IPS-20b (cell line): ENCODE data around the gene SDR42E2.
"Not testable (repeated sequence)": the region's sequence is repeated elsewhere in the genome, so short reads cannot be mapped to it uniquely, and the experiment has no call there.

Experiments
- H3K27ac ChIP-seq: one replicate; pipeline ENCODE4 v1.5.1; 2013; ENCODE audit warnings: low read length
- H3K27me3 ChIP-seq: 2 replicates; pipeline ENCODE4 v1.6.1; 2013; ENCODE audit warnings: mild to moderate bottlenecking, low read length, inconsistent platforms; ENCODE audit not compliant: insufficient read depth
- H3K36me3 ChIP-seq: 2 replicates; pipeline ENCODE4 v1.6.1; 2013; ENCODE audit warnings: low read depth, mild to moderate bottlenecking, inconsistent platforms, low read length, moderate library complexity; ENCODE audit not compliant: insufficient read depth
- H3K4me1 ChIP-seq: 2 replicates; pipeline ENCODE4 v1.6.1; 2013; ENCODE audit warnings: mild to moderate bottlenecking, control low read depth, inconsistent platforms, low read length, moderate library complexity; ENCODE audit not compliant: insufficient read depth
- H3K4me3 ChIP-seq: 2 replicates; pipeline ENCODE4 v1.5.1; 2013; ENCODE audit warnings: mild to moderate bottlenecking, low read length, inconsistent platforms
- H3K9ac ChIP-seq: 2 replicates; pipeline ENCODE4 v1.6.1; 2013; ENCODE audit warnings: low read depth, mild to moderate bottlenecking, inconsistent platforms, low read length, moderate library complexity
- H3K9me3 ChIP-seq: 2 replicates; pipeline ENCODE4 v1.6.1; 2013; ENCODE audit warnings: mild to moderate bottlenecking, low read depth, low read length, inconsistent platforms; ENCODE audit not compliant: insufficient read depth

The SDR42E2 gene

DNA sequence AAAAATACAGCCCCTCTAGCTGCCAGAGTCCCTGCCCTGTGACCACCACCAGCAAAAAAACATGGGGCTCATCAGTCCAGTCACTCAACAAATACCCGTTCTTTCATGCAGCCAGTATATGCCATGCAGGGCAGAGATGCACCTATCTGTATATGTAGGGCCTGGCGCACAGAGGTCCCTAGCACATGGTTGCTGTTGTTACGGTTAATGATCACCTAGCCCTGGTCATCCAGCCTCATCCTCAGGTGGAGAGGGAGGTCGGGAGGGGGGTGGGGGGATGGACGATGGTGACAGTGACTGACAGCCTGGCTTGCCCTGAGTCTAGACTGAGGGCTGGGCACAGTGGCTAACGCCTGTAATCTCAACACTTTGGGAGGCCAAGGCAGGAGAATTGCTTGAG is 1.5 kb downstream of the SDR42E2 start:
- Histone ChIP-seq H3K9me3 (no peaks in the 10 kb centered on the region), H3K9ac (no peak overlapping the region), H3K27me3 (peaks cover 44% of the 10 kb centered on the region), H3K4me3 (no peak overlapping the region), H3K36me3 (no peaks in the 10 kb centered on the region), H3K27ac (no peak overlapping the region), H3K4me1 (no peaks in the 10 kb centered on the region)

DNA sequence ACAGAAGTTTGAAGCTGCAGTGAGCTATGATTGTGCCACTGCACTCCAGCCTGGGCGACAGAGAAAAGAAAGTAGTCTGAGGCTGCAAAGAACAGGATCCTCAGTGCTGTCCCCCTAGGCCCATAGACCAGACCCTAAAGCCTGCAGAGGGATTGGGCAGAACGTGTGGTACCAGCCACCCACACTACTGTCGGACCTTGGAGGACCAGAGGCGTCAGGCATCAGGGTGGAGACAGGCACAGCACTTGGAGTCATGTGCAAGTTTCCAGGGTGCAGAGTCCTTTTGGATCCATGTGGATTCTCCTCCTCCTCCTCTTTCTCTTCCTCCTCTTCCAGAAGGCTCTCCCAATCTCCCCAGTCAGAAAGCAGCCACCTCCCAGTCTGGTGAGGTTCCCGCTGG is 2.2 kb downstream of the SDR42E2 start:
- Histone ChIP-seq H3K27me3 (peaks cover 44% of the 10 kb centered on the region), H3K9me3 (no peaks in the 10 kb centered on the region), H3K36me3 (no peaks in the 10 kb centered on the region), H3K9ac (no peak overlapping the region), H3K4me1 (no peaks in the 10 kb centered on the region), H3K27ac (no peak overlapping the region), H3K4me3 (no peak overlapping the region)

DNA sequence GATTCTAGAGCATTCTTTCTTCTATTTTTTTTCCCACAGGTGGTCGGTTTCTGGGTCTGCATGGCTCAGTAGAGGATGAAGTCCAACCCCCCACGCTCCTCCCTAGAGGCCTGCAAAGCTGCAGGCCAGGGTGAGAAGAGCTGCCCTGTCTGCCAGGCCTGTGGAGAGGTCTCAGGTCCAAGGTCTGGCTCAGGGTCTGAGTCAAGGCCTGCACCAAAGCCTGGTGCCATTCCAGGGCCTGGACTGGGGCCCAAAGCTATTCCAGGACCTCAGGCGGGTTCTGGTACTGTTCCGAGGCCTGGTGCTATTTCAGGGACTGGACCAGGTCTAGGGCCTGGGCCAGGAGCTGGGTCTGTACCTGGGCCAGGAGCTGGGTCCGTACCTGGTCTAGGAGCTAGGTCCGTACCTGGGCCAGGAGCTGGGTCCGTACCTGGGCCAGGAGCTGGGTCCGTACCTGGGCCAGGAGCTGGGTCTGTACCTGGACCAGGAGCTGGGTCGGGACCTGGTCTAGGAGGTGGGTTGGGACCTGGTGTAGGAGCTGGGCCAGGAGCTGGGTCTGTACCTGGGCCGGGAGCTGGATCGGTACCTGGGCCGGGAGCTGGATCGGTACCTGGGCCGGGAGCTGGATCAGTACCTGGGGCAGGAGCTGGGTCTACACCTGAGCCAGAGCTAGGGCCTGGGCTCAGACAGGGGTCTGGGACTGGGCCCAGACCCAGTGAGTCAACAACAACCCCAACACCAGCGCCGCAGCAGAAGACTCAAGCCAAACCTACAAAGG is 3.4 kb downstream of the SDR42E2 start:
- Histone ChIP-seq H3K4me1 (no peaks in the 10 kb centered on the region), H3K9me3 (no peaks in the 10 kb centered on the region), H3K36me3 (no peaks in the 10 kb centered on the region), H3K27ac (no peak overlapping the region), H3K27me3 (peaks cover 32% of the 10 kb centered on the region), H3K9ac (no peak overlapping the region), H3K4me3 (no peak overlapping the region)

DNA sequence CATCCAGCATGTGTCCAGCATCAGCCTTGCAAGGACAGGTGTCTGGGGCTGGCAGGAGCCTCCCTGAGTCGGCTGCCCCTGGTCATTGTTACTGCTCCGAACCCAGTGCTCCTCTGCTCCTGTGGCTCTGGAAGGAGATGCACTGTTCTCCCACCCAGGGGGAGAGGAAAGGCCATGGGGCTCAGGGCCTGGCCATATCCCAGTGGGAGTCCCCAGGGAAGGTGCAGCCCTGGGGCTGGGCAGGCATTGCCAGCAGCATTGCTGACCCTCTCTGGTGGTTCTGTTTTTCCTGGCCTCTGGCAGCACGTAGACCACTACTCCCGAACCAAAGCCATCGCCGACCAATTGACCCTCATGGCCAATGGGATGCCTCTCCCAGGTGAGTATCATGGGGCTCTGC is 9.6 kb downstream of the SDR42E2 start:
- no peaks in the 10 kb centered on the region for H3K27me3 ChIP-seq
- H3K9ac ChIP-seq = no peak overlapping the region
- no peak overlapping the region for H3K27ac ChIP-seq
- H3K4me3 ChIP-seq = no peak overlapping the region
- no peaks in the 10 kb centered on the region for H3K4me1 ChIP-seq
- no peaks in the 10 kb centered on the region for H3K9me3 ChIP-seq
- H3K36me3 ChIP-seq = no peaks in the 10 kb centered on the region

DNA sequence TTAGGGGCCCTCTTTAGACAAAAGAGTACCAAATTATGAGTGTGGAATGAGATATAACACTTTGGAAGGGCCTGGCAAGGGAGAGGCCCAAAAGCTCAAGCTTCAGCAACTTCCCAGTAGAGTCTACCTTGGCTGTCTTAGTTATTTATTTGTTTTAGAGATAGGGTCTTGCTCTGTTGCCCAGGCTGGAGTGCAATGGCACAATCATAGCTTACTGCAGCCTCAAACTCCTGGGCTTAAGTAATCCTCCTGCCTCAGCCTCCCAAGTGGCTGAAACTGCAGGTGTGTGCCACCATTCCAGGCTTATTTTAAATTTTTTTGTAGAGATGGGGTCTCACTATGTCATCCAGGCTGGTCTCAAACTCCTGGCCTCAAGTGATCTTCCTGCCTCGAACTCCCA is 10.3 kb downstream of the SDR42E2 start:
- not testable (repeated sequence) for H3K27me3 ChIP-seq, H3K4me1 ChIP-seq, H3K9ac ChIP-seq, H3K27ac ChIP-seq, H3K9me3 ChIP-seq, H3K36me3 ChIP-seq, H3K4me3 ChIP-seq

DNA sequence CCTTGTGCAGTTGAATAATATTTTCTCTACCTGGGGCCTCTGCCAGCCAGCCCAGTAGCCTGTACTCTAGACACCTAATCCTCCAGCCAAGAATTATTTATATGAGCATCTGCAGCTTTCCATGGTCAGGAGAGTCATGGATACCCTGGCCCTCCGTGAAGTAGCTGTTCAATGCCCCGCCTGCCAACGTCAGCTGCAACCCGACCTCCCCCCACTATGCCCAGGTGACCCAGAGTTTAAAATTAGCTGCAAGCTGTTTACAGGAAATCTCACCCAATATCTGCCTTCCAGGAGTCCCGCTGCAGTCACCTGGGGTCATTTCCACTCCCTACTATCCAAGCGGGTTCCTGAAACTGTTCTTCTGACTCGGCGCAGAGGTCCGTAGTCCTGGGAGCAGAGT is 12.3 kb downstream of the SDR42E2 start:
- no peaks in the 10 kb centered on the region for H3K4me1 ChIP-seq
- H3K9me3 ChIP-seq = no peaks in the 10 kb centered on the region
- H3K27ac ChIP-seq = no peak overlapping the region
- H3K4me3 ChIP-seq = no peak overlapping the region
- H3K36me3 ChIP-seq = no peaks in the 10 kb centered on the region
- no peak overlapping the region for H3K9ac ChIP-seq
- no peaks in the 10 kb centered on the region for H3K27me3 ChIP-seq

DNA sequence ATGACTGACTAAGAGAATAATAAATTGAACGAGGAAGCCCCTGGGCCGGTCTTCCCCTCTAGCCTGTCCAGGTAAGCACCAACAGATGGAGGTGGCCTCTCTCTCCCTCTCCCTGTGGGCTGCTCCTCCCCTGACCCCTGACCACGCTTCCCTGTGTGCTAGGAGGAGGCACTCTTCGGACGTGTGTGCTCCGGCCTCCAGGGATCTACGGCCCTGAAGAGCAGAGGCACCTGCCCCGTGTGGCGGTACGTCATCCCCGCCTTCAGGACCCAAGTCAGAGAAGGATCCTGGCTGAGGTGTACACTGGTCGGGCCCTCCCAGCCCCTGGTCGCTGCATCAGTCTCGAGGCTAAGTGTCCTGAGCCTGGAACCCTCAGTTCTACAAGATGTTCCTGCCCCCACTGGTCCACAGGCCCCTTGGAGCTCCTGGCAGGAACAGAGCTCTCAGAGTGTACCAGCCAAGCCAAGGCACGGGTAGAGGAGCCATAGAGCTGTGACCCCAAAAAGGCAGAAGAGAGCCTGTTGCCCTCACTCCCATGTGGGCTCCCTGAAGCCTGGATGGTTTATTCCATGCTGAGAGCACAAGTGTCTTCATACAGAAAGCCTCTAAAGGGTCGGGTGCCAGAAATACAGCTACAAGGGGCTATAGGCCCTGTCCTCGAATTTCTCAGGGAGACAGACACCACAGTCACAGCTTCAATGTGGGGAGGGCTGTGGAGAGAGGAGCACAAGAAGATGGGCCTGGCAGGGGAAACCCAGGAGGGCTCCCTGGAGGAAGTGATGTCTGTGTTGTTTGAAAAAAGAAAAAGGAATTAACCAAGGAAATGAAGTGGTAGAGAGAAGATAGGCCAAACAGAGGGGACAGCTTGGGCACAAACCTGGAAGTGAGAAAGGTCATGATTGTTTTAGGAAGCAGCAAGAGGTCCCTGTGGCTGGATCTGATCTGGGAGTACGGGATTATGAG is 15.9 kb downstream of the SDR42E2 start:
- Histone ChIP-seq H3K36me3 (no peaks in the 10 kb centered on the region), H3K9ac (no peak overlapping the region), H3K4me3 (no peak overlapping the region), H3K27ac (no peak overlapping the region), H3K27me3 (no peaks in the 10 kb centered on the region), H3K4me1 (no peaks in the 10 kb centered on the region), H3K9me3 (no peaks in the 10 kb centered on the region)

DNA sequence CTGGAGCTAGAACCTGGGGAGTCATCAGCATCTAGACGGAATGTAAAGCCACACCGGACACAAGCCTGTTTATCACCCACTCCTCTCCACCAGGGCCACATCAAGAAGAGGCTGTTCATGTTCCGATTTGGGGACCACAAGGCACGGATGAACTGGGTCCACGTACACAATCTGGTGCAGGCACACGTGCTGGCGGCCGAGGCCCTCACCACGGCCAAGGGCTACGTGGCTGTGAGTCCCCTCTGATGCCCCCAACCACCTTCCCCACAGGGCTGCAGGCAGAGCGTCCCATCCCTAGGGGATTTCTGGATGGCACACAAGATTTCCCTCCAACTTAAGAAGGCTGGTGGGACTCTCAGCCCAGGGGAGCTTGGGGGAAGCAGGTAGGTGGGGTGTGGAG is 19.1 kb downstream of the SDR42E2 start:
- Histone ChIP-seq H3K9ac (no peak overlapping the region), H3K27ac (no peak overlapping the region), H3K4me1 (no peaks in the 10 kb centered on the region), H3K9me3 (no peaks in the 10 kb centered on the region), H3K36me3 (no peaks in the 10 kb centered on the region), H3K4me3 (no peak overlapping the region), H3K27me3 (no peaks in the 10 kb centered on the region)

DNA sequence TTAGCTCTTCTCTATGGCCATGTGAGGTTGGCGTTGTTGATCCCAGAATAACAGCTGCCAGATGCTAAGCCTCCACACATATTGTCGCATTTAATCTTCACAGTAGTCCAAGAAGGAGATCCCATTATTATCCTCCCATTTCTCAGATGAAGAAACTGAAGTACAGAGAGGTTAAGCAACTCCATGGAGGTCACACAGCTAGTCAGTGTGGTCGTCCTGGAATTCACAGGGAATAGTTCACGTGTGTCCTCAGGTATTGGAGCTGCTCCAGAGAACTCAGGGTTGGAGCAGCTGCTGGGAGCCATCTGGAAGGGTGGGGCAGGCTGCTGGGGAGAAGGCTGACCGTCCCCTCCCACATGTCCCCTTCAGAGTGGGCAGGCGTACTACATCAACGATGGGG is 19.5 kb downstream of the SDR42E2 start:
- Histone ChIP-seq H3K4me1 (no peaks in the 10 kb centered on the region), H3K9me3 (no peaks in the 10 kb centered on the region), H3K27ac (no peak overlapping the region)

DNA sequence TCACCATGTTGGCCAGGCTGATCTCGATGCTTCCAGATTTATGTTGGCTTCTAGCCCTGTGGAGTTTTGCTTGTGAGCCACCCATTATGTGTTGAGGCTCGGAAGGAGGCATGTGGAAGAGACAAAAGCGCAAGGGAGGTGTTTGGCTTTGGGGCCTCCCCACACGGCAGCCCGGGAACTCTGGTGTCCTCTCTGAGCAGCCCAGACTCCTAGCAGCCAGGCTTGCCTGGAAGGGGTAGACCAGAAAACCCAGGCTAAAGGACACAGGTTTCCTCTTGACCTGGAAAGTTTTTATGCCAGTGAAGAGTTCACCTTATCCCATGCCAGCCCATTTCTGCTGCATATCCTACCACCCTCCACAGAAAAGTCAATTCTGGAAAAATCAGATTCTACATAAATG is 21.0 kb downstream of the SDR42E2 start:
- Histone ChIP-seq H3K27me3 (no peaks in the 10 kb centered on the region), H3K9me3 (no peaks in the 10 kb centered on the region), H3K4me3 (no peak overlapping the region), H3K9ac (no peak overlapping the region), H3K4me1 (no peaks in the 10 kb centered on the region), H3K36me3 (no peaks in the 10 kb centered on the region), H3K27ac (no peak overlapping the region)

More for the DNA sequence above, 19.5 kb downstream of the SDR42E2 start:
- Histone ChIP-seq H3K4me3 (no peak overlapping the region), H3K27me3 (no peaks in the 10 kb centered on the region), H3K36me3 (no peaks in the 10 kb centered on the region), H3K9ac (no peak overlapping the region)

DNA sequence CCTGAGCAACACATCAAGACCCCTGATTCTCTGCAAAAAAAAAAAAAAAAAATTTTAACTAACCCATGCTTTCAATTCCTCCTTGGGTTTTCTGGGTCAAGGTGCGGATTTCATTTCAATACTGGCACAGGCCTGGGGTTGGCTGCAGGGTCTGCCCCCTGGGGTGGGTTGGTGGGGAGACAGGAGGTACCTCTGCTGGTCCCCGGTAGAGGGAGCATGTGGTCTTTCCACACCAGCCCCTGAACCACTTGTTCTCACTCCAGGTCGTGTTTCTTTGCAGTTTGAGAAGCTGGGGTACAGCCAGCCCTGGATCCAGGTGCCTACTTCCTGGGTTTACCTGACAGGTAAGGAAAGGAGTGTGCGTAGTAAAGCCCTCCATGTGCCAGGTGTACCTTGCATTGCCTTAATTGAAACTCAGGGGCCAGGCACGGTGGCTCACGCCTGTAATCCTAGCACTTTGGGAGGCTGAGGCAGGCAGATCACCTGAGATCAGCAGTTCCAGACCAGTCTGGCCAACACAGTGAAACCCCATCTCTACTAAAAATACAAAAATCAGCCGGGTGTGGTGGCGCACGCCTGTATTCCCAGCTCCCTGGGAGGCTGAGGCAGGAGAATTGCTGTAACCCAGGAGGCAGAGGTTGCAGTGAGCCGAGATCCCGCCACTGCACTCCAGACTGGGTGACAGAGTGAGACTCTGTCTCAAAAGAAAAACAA is 21.8 kb downstream of the SDR42E2 start:
- H3K27ac ChIP-seq = no peak overlapping the region
- no peaks in the 10 kb centered on the region for H3K36me3 ChIP-seq
- no peak overlapping the region for H3K9ac ChIP-seq
- no peaks in the 10 kb centered on the region for H3K4me1 ChIP-seq
- no peaks in the 10 kb centered on the region for H3K9me3 ChIP-seq
- no peak overlapping the region for H3K4me3 ChIP-seq
- peaks cover 5% of the 10 kb centered on the region; the same call in 1 of the 2 replicates for H3K27me3 ChIP-seq
